SW 1271 (cell line): ENCODE results near the gene UBR4.

Experiments used
- DNase-seq, 2 experiments: peaks; one replicate each; lab custom pipeline; 2025; lab: John Stamatoyannopoulos, UW

UBR4 gene

GRCh38 chr1:19072285-19072981, 137.6 kb downstream of the UBR4 start:
- DNase-seq, result no peak

GRCh38 chr1:19071674-19072281, 138.3 kb downstream of the UBR4 start:
- DNase-seq, result no peak

- DNase-seq, result no peak
Measured at GRCh38 chr1:19070891-19071621, 139.0 kb downstream of the UBR4 start.

- no peak for DNase-seq
Measured at GRCh38 chr1:19070197-19070651, 139.8 kb downstream of the UBR4 start.

- DNase-seq, result no peak
Measured at GRCh38 chr1:19068639-19069276, 141.3 kb downstream of the UBR4 start.

GRCh38 chr1:19067912-19068638, 142.0 kb downstream of the UBR4 start:
- DNase-seq, result no peak

- DNase-seq, result no peak
Measured at GRCh38 chr1:19067182-19067911, 142.7 kb downstream of the UBR4 start.

GRCh38 chr1:19066874-19067181, 143.2 kb downstream of the UBR4 start:
- no peak for DNase-seq

GRCh38 chr1:19066248-19066873, 143.7 kb downstream of the UBR4 start:
- DNase-seq, result no peak

- DNase-seq, result no peak
Measured at GRCh38 chr1:19065526-19066247, 144.4 kb downstream of the UBR4 start.

- DNase-seq, result no peak
Measured at GRCh38 chr1:19064906-19065450, 145.1 kb downstream of the UBR4 start.

GRCh38 chr1:19063122-19063521, 146.9 kb downstream of the UBR4 start:
- DNase-seq, result no peak

GRCh38 chr1:19062258-19063029, 147.6 kb downstream of the UBR4 start:
- DNase-seq, result no peak

- no peak for DNase-seq
Measured at GRCh38 chr1:19061798-19062197, 148.3 kb downstream of the UBR4 start.

GRCh38 chr1:19061343-19061742, 148.7 kb downstream of the UBR4 start:
- no peak for DNase-seq

GRCh38 chr1:19059773-19060172, 150.3 kb downstream of the UBR4 start:
- no peak for DNase-seq

GRCh38 chr1:19058476-19058797, 151.6 kb downstream of the UBR4 start:
- DNase-seq, result no peak

- DNase-seq, result no peak
Measured at GRCh38 chr1:19057784-19058475, 152.1 kb downstream of the UBR4 start.
